HUES48 (cell line): ENCODE data around the gene MTMR12.

Experiments
- H3K27ac ChIP-seq: one replicate; pipeline ENCODE4 v1.7.0; 2013; ENCODE audit warnings: low read depth, low read length, inconsistent platforms
- H3K27me3 ChIP-seq: 2 replicates; pipeline ENCODE4 v1.6.1; 2013; ENCODE audit warnings: mild to moderate bottlenecking, low read length; ENCODE audit not compliant: control insufficient read depth, insufficient read depth
- H3K36me3 ChIP-seq: 2 replicates; pipeline ENCODE4 v1.6.1; 2013; ENCODE audit warnings: low read length; ENCODE audit not compliant: control insufficient read depth, insufficient read depth
- H3K4me1 ChIP-seq: 2 replicates; pipeline ENCODE4 v1.6.1; 2013; ENCODE audit warnings: mild to moderate bottlenecking, low read length; ENCODE audit not compliant: control insufficient read depth, insufficient read depth
- H3K4me3 ChIP-seq: 2 replicates; pipeline ENCODE4 v1.5.1; 2013; ENCODE audit warnings: mild to moderate bottlenecking, low read depth, low read length
- H3K9ac ChIP-seq: 2 replicates; pipeline ENCODE4 v1.6.1; 2013; ENCODE audit warnings: mild to moderate bottlenecking, low read depth, low read length, moderate library complexity
- H3K9me3 ChIP-seq: 2 replicates; pipeline ENCODE4 v1.6.1; 2013; ENCODE audit warnings: low read length; ENCODE audit not compliant: control insufficient read depth, insufficient read depth

MTMR12 gene

GRCh38 chr5:32232441-32233219 lies 80.1 kb downstream of the MTMR12 start:
- Histone ChIP-seq H3K27ac (no peak overlapping the region), H3K27me3 (no peaks in the 10 kb centered on the region), H3K9ac (no peak overlapping the region), H3K36me3 (peaks cover 83% of the 10 kb centered on the region), H3K4me1 (0 out of 2 replicates have a peak, but pooled peaks cover 3% of the 10 kb centered on the region), H3K9me3 (no peaks in the 10 kb centered on the region), H3K4me3 (no peak overlapping the region)

- H3K4me1 ChIP-seq = 0 out of 2 replicates have a peak, but pooled peaks cover 3% of the 10 kb centered on the region
- H3K9me3 ChIP-seq = no peaks in the 10 kb centered on the region
- peaks cover 78% of the 10 kb centered on the region for H3K36me3 ChIP-seq
- no peak overlapping the region for H3K4me3 ChIP-seq
- H3K27me3 ChIP-seq = no peaks in the 10 kb centered on the region
- H3K9ac ChIP-seq = no peak overlapping the region
- H3K27ac ChIP-seq = no peak overlapping the region
Observed at GRCh38 chr5:32231929-32232328, 80.8 kb downstream of the MTMR12 start.

- 0 out of 2 replicates have a peak, but pooled peaks cover 3% of the 10 kb centered on the region for H3K4me1 ChIP-seq
- no peak overlapping the region for H3K4me3 ChIP-seq
- H3K27ac ChIP-seq = no peak overlapping the region
- H3K36me3 ChIP-seq = peaks cover 73% of the 10 kb centered on the region
- H3K9me3 ChIP-seq = no peaks in the 10 kb centered on the region
- no peaks in the 10 kb centered on the region for H3K27me3 ChIP-seq
- no peak overlapping the region for H3K9ac ChIP-seq
Observed at GRCh38 chr5:32231241-32231640, 81.5 kb downstream of the MTMR12 start.

- Histone ChIP-seq H3K27me3 (no peaks in the 10 kb centered on the region), H3K9ac (no peak overlapping the region), H3K4me1 (0 out of 2 replicates have a peak, but pooled peaks cover 3% of the 10 kb centered on the region), H3K4me3 (no peak overlapping the region), H3K27ac (no peak overlapping the region), H3K9me3 (no peaks in the 10 kb centered on the region), H3K36me3 (peaks cover 66% of the 10 kb centered on the region)
Observed at GRCh38 chr5:32230356-32231099, 82.2 kb downstream of the MTMR12 start.

GRCh38 chr5:32229586-32229985 lies 83.2 kb downstream of the MTMR12 start:
- Histone ChIP-seq H3K27me3 (no peaks in the 10 kb centered on the region), H3K27ac (no peak overlapping the region), H3K9ac (no peak overlapping the region), H3K4me3 (no peak overlapping the region), H3K4me1 (0 out of 2 replicates have a peak, but pooled peaks cover 3% of the 10 kb centered on the region), H3K9me3 (no peaks in the 10 kb centered on the region), H3K36me3 (peaks cover 56% of the 10 kb centered on the region)

GRCh38 chr5:32228816-32229215 lies 83.9 kb downstream of the MTMR12 start:
- Histone ChIP-seq H3K9me3 (no peaks in the 10 kb centered on the region), H3K4me3 (no peak overlapping the region), H3K4me1 (peaks cover 8% of the 10 kb centered on the region; the same call in 1 of the 2 replicates), H3K9ac (no peak overlapping the region), H3K27ac (no peak overlapping the region), H3K27me3 (no peaks in the 10 kb centered on the region), H3K36me3 (peaks cover 48% of the 10 kb centered on the region)

- H3K9ac ChIP-seq = no peak overlapping the region
- no peaks in the 10 kb centered on the region for H3K27me3 ChIP-seq
- H3K9me3 ChIP-seq = no peaks in the 10 kb centered on the region
- no peak overlapping the region for H3K27ac ChIP-seq
- peaks cover 5% of the 10 kb centered on the region; the same call in 1 of the 2 replicates for H3K4me1 ChIP-seq
- no peak overlapping the region for H3K4me3 ChIP-seq
- peaks cover 20% of the 10 kb centered on the region for H3K36me3 ChIP-seq
Observed at GRCh38 chr5:32225445-32225844, 87.3 kb downstream of the MTMR12 start.

- H3K9ac ChIP-seq = no peak overlapping the region; the same call in 1 of the 2 replicates
- peaks cover 5% of the 10 kb centered on the region; the same call in 1 of the 2 replicates for H3K4me1 ChIP-seq
- H3K36me3 ChIP-seq = peaks cover 6% of the 10 kb centered on the region; the same call in 1 of the 2 replicates
- no peak overlapping the region for H3K4me3 ChIP-seq
- H3K9me3 ChIP-seq = no peaks in the 10 kb centered on the region
- no peaks in the 10 kb centered on the region for H3K27me3 ChIP-seq
- H3K27ac ChIP-seq = peak overlapping the region; percentile 51
Observed at GRCh38 chr5:32223972-32224609, 88.6 kb downstream of the MTMR12 start.

GRCh38 chr5:32222723-32223470 lies 89.8 kb downstream of the MTMR12 start:
- H3K4me1 ChIP-seq = peaks cover 7% of the 10 kb centered on the region; the same call in 1 of the 2 replicates
- no peak overlapping the region for H3K9ac ChIP-seq
- no peak overlapping the region for H3K4me3 ChIP-seq

GRCh38 chr5:32217886-32218396 lies 94.8 kb downstream of the MTMR12 start:
- Histone ChIP-seq H3K36me3 (no peaks in the 10 kb centered on the region), H3K4me3 (no peak overlapping the region), H3K27ac (no peak overlapping the region), H3K9ac (no peak overlapping the region), H3K27me3 (no peaks in the 10 kb centered on the region), H3K9me3 (no peaks in the 10 kb centered on the region), H3K4me1 (0 out of 2 replicates have a peak, but pooled peaks cover 3% of the 10 kb centered on the region)

More at GRCh38 chr5:32222723-32223470, 89.8 kb downstream of the MTMR12 start:
- no peaks in the 10 kb centered on the region for H3K36me3 ChIP-seq
- no peak overlapping the region for H3K27ac ChIP-seq
- H3K9me3 ChIP-seq = no peaks in the 10 kb centered on the region
- no peaks in the 10 kb centered on the region for H3K27me3 ChIP-seq
